AG09319 (cell line): ENCODE data around the gene RPUSD1.

ENCODE experiments used
- DNase-seq: peaks from one replicate; pipeline ENCODE4 v3.0.0-alpha.2; 2010; ENCODE audit warnings: low read depth; ENCODE audit errors: extremely low read depth
- CTCF ChIP-seq: IDR thresholded peaks from 2 replicates; pipeline ENCODE4 v1.5.1; 2011; ENCODE audit warnings: low read depth, mild to moderate bottlenecking, inconsistent platforms, low read length, moderate library complexity

RPUSD1 gene

GRCh38 chr16:766008-766819, 22.0 kb downstream of the RPUSD1 start:
- no peak for TF ChIP-seq CTCF
- no peak for DNase-seq

GRCh38 chr16:765488-765865, 22.7 kb downstream of the RPUSD1 start:
- no peak for TF ChIP-seq CTCF
- DNase-seq = no peak

GRCh38 chr16:764848-765487, 23.2 kb downstream of the RPUSD1 start:
- no peak for DNase-seq
- TF ChIP-seq CTCF = no peak

- DNase-seq = no peak
- TF ChIP-seq CTCF = no peak
Observed at GRCh38 chr16:764184-764750, 23.9 kb downstream of the RPUSD1 start.

GRCh38 chr16:763369-764183, 24.6 kb downstream of the RPUSD1 start:
- DNase-seq = no peak
- TF ChIP-seq CTCF = no peak

- DNase-seq = no peak
- TF ChIP-seq CTCF = no peak
Observed at GRCh38 chr16:762595-763268, 25.4 kb downstream of the RPUSD1 start.
